Testis (tissue), 2 donors: ENCODE results near the gene SAMMSON.

Experiments used
- POLR2A ChIP-seq: fragments of 450-650 bp; IDR thresholded peaks from one replicate; pipeline ENCODE4 v1.6.1; 2017; ENCODE audit warnings: antibody characterized with exemption, mild to moderate bottlenecking, moderate library complexity
- TF ChIP-seq, protein P1 (sequence below), 3 experiments: fragments of 450-650 bp in 2 of 3; fragments of 200-600 bp in 1 of 3; sonication (generic) in 1 of 3; IDR thresholded peaks; one replicate each; pipeline ENCODE4 v1.5.1; 2016 to 2019; ENCODE audit warnings: antibody characterized with exemption in 3 of 3, mild to moderate bottlenecking in 2 of 3, moderate library complexity in 1 of 3

DNA sequence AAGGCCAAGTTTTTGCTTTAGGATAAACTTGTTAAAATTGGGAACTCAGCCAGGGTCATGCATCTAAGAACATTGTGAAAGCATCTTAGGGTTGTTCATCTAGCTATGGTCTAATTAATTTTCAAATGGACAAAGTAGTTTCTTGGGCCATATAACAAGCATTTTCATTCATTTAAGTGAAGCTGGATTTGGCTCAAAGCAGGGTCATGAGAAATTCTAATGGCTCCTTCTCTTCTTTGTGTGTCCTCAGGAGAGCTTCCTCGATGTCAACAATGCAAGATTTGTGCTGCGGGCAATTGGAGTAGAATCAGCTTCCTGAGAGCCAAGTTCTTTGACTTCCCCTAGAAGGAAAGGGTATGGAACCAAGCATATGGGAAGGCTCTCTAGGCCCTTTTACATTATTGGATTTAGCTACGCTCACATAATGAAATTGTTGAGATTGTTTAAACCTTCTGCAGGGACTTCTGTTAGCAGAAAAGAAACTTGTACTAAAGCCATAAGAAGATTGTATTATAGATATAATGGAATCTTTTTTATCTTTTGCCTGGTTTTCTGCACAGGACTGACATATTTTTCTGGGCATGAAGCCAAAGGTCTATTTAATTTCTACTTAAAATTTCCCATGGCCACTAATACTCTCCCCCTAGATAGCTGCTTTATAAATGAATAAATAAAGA lies 1.8 kb upstream of the SAMMSON start:
- TF ChIP-seq, protein P1, sequence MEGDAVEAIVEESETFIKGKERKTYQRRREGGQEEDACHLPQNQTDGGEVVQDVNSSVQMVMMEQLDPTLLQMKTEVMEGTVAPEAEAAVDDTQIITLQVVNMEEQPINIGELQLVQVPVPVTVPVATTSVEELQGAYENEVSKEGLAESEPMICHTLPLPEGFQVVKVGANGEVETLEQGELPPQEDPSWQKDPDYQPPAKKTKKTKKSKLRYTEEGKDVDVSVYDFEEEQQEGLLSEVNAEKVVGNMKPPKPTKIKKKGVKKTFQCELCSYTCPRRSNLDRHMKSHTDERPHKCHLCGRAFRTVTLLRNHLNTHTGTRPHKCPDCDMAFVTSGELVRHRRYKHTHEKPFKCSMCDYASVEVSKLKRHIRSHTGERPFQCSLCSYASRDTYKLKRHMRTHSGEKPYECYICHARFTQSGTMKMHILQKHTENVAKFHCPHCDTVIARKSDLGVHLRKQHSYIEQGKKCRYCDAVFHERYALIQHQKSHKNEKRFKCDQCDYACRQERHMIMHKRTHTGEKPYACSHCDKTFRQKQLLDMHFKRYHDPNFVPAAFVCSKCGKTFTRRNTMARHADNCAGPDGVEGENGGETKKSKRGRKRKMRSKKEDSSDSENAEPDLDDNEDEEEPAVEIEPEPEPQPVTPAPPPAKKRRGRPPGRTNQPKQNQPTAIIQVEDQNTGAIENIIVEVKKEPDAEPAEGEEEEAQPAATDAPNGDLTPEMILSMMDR (IDR thresholded peaks at IDR 0.05): no peak
- no peak for TF ChIP-seq POLR2A
